HL-60 (cell line): ENCODE measurements around the gene HERC2.

Experiments used
- GABPA ChIP-seq: IDR thresholded peaks from 2 replicates; pipeline ENCODE4 v1.6.1; 2012; ENCODE audit warnings: low read depth
- POLR2AphosphoS5 ChIP-seq: IDR thresholded peaks from 2 replicates; pipeline ENCODE4 v1.6.1; 2012; ENCODE audit warnings: low read depth
- TF ChIP-seq, protein P1 (sequence below): IDR thresholded peaks from one replicate; pipeline ENCODE4 v1.5.1; 2011; ENCODE audit warnings: low read length, control low read depth, inconsistent platforms; ENCODE audit not compliant: insufficient read depth

DNA sequence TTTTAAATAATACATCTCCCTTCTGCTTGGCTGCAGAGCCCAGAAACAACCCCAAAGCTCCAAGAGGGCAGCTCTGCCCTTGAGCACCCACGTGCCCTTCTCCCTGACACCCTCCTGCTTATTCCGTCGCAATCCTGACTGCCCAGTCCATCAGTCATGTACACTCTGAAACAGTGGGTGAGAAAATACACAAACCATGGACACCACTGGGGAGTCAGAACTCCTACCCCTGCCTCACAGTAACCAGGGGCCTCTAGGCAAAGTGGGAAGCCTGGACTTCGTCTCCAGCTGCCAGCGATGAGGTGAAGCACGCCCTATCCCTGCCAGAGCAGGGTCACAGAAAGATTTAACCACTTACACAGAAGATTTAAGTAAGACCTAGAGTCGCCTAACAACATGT is 40.1 kb downstream of the HERC2 start:
- TF ChIP-seq, protein P1, sequence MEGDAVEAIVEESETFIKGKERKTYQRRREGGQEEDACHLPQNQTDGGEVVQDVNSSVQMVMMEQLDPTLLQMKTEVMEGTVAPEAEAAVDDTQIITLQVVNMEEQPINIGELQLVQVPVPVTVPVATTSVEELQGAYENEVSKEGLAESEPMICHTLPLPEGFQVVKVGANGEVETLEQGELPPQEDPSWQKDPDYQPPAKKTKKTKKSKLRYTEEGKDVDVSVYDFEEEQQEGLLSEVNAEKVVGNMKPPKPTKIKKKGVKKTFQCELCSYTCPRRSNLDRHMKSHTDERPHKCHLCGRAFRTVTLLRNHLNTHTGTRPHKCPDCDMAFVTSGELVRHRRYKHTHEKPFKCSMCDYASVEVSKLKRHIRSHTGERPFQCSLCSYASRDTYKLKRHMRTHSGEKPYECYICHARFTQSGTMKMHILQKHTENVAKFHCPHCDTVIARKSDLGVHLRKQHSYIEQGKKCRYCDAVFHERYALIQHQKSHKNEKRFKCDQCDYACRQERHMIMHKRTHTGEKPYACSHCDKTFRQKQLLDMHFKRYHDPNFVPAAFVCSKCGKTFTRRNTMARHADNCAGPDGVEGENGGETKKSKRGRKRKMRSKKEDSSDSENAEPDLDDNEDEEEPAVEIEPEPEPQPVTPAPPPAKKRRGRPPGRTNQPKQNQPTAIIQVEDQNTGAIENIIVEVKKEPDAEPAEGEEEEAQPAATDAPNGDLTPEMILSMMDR, result no peak
- TF ChIP-seq POLR2AphosphoS5 (no peak), GABPA (no peak)
